Chondrocyte (in vitro differentiated cells): ENCODE results near the gene HMGN2. TPM values are rescaled to one million over a fixed set of nuclear protein-coding genes. Genes with fewer than 3 reads are reported as not detected.

ENCODE experiments used
- DNase-seq: peaks from one replicate; pipeline ENCODE4 v3.0.0; 2021; ENCODE audit warnings: mixed read lengths, low spot score
- H3K27ac Mint-ChIP-seq: one replicate; pipeline ENCODE4 v1.8.0; 2021; ENCODE audit warnings: mild to moderate bottlenecking, moderate library complexity, mixed read lengths; ENCODE audit not compliant: unreplicated experiment
- H3K27me3 Mint-ChIP-seq: 2 replicates; pipeline ENCODE4 v1.8.0; 2021; ENCODE audit warnings: low read depth, mixed read lengths
- H3K36me3 Mint-ChIP-seq: 2 replicates; pipeline ENCODE4 v1.8.0; 2021; ENCODE audit warnings: low read depth, mixed read lengths
- H3K4me1 Mint-ChIP-seq: 2 replicates; pipeline ENCODE4 v1.8.0; 2021; ENCODE audit warnings: low read depth, mild to moderate bottlenecking, mixed read lengths
- H3K4me3 Mint-ChIP-seq: one replicate; pipeline ENCODE4 v1.8.0; 2021; ENCODE audit warnings: mild to moderate bottlenecking, moderate library complexity, mixed read lengths; ENCODE audit not compliant: unreplicated experiment
- H3K9me3 Mint-ChIP-seq: 2 replicates; pipeline ENCODE4 v1.8.0; 2021; ENCODE audit warnings: low read depth, mixed read lengths
- total RNA-seq: library from RNA; stranded (reverse); gene quantifications from 3 replicates; pipeline ENCODE4 v1.2.1, GENCODE V29; 2021
- TF ChIP-seq, protein P1 (sequence below): fragments of 200-600 bp; sonication (generic); IDR thresholded peaks from 2 replicates; pipeline ENCODE4 v1.5.0; 2021; ENCODE audit warnings: antibody characterized with exemption, mild to moderate bottlenecking, moderate library complexity

HMGN2 gene
- total RNA-seq, 1 donor from 2014 or later, result 241 TPM

DNA sequence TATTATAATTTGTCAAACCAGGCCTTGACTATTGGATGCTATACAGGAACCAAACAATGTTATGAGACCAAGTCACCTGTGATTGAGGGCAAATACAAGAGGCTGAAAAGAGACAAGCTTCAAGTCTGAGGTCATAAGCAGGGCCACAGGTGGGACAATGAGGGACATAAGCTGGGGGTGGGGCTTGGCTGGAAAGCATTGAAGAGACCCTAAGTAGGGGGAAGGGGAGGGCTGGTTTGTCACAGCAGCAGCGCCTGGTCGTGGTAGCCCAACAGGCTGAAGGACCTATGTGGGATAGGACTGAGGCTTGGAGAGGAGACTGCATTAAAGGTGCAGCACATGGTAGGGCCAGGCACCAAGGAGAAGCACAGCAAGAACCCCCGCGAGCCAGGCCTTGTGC lies 17.9 kb downstream of the HMGN2 start:
- TF ChIP-seq, protein P1, sequence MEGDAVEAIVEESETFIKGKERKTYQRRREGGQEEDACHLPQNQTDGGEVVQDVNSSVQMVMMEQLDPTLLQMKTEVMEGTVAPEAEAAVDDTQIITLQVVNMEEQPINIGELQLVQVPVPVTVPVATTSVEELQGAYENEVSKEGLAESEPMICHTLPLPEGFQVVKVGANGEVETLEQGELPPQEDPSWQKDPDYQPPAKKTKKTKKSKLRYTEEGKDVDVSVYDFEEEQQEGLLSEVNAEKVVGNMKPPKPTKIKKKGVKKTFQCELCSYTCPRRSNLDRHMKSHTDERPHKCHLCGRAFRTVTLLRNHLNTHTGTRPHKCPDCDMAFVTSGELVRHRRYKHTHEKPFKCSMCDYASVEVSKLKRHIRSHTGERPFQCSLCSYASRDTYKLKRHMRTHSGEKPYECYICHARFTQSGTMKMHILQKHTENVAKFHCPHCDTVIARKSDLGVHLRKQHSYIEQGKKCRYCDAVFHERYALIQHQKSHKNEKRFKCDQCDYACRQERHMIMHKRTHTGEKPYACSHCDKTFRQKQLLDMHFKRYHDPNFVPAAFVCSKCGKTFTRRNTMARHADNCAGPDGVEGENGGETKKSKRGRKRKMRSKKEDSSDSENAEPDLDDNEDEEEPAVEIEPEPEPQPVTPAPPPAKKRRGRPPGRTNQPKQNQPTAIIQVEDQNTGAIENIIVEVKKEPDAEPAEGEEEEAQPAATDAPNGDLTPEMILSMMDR, result no peak
- Mint-ChIP-seq H3K4me1 (peaks cover 6% of the 10 kb centered on the region), H3K27me3 (no peaks in the 10 kb centered on the region), H3K4me3 (no peak overlapping the region), H3K36me3 (no peaks in the 10 kb centered on the region), H3K27ac (no peak overlapping the region), H3K9me3 (no peaks in the 10 kb centered on the region)
- no peak for DNase-seq

DNA sequence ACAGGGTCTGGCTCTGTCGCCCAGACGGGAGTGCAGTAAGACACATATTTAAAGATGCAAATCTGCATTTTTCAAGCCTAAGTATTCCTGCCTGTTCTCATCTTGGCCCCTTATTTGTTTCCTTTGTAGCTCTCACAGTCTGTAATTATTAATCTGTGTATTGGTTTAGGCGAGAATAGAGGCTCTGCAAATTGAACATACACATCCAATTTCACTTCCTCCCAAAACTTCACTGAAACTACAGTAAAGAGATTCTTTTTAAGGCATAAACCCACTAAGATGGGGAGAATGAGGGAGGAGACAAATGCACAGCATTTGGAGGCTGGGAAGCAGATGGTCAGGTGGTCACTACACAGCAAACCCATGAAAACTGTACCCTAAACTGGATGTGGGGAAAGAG lies 21.0 kb downstream of the HMGN2 start:
- TF ChIP-seq, protein P1, result no peak
- Mint-ChIP-seq H3K4me1 (no peaks in the 10 kb centered on the region), H3K27ac (no peak overlapping the region), H3K4me3 (no peak overlapping the region), H3K27me3 (no peaks in the 10 kb centered on the region), H3K9me3 (no peaks in the 10 kb centered on the region), H3K36me3 (no peaks in the 10 kb centered on the region)
- DNase-seq, result no peak

DNA sequence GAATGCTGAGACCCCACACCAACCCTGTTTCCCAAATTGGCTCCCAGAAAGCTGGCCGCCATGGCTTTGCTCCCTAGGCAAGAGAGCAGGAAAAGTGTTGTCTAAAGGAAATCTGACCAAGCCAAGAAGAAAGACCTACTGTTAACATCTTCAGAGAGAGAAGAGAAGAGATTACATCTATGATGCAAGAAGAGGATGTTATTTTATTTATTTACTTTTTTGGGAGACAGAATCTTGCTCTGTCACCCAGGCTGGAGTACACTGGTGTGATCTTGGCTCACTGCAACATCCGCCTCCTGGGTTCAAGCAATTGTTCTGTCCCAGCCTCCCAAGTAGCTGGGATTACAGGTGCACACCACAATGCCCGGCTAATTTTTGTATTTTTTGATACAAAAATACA lies 21.7 kb downstream of the HMGN2 start:
- TF ChIP-seq, protein P1, result no peak
- Mint-ChIP-seq H3K4me1 (no peaks in the 10 kb centered on the region), H3K9me3 (no peaks in the 10 kb centered on the region), H3K4me3 (no peak overlapping the region), H3K27ac (no peak overlapping the region), H3K36me3 (no peaks in the 10 kb centered on the region), H3K27me3 (no peaks in the 10 kb centered on the region)
- no peak for DNase-seq

DNA sequence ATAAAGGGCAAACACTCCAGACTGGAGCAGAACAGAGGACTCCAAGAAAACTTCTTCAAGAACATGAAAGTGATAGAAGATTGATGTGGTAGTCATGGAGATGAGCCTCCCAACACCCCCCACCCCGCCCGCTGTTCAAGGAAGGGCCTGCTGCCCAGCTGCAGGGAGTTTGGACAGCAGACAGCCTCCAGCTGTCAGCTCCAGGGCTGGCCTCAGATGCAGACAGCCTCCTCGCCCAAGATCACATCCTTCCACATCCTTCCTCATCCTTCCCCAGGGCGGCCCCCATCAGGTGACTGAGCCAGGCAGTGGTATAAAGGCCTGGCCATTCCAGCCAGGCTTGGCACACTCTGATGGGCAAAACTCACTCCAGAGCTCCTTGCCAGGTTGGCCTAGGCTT lies 24.6 kb downstream of the HMGN2 start:
- H3K27me3 Mint-ChIP-seq, result no peaks in the 10 kb centered on the region
- H3K4me1 Mint-ChIP-seq, result peaks cover 11% of the 10 kb centered on the region
- no peaks in the 10 kb centered on the region for H3K36me3 Mint-ChIP-seq
- DNase-seq, result no peak
- no peak overlapping the region for H3K27ac Mint-ChIP-seq
- TF ChIP-seq, protein P1, result no peak
- H3K9me3 Mint-ChIP-seq, result no peaks in the 10 kb centered on the region
- no peak overlapping the region for H3K4me3 Mint-ChIP-seq

DNA sequence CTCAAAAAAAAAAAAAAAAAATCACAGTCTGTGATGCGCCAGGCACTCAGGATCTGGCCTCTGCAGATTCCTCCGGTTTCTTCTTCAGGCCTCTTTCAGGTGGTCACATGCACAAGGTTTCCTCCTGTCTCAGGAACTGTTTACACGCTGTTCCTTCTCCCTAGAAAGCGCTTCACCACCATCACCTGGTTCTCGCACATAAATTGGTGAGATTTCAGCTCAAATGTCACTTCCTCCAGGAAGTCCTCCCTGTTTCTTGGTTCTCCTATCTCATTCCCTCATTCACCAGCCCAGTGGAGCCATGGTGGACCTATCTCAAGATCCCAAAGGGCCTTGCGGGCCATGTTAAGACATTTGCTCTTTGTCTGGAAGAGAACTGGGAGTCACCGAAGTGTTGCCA lies 26.7 kb downstream of the HMGN2 start:
- H3K27me3 Mint-ChIP-seq, result no peaks in the 10 kb centered on the region
- H3K36me3 Mint-ChIP-seq, result no peaks in the 10 kb centered on the region
- peaks cover 11% of the 10 kb centered on the region for H3K4me1 Mint-ChIP-seq
- H3K4me3 Mint-ChIP-seq, result no peak overlapping the region
- no peak for DNase-seq
- TF ChIP-seq, protein P1, result no peak
- H3K9me3 Mint-ChIP-seq, result no peaks in the 10 kb centered on the region
- H3K27ac Mint-ChIP-seq, result no peak overlapping the region
